K562 (cell line): ENCODE data around the gene RAP1A. TPM values are rescaled to one million over a fixed set of nuclear protein-coding genes. Genes with fewer than 3 reads are reported as not detected.

Source experiments
- ATAC-seq: fragments of 200-7000 bp; cut with Tn5 transposase; 3 replicates; pipeline ENCODE4 v1.9.1; 2020; ENCODE audit warnings: moderate library complexity
- BruUV-seq: library from RNA; stranded (reverse); fragments of 400-500 nt; replicated peaks from 2 replicates; lab custom pipeline; 2021; lab: Mats Ljungman, UMichigan
- CTCF ChIA-PET: fragments of 300-600 bp; formaldehyde crosslinking; extraction: SDS; loops from one replicate; lab custom pipeline; 2021; ENCODE audit warnings: low intra/inter-chr PET ratio; lab: Yijun Ruan, JAX
- POLR2A ChIA-PET: fragments of 300-600, 350-650 bp; sonication (Branson Sonifier 250); formaldehyde crosslinking; extraction: SDS; loops from one replicate; lab custom pipeline; 2021; ENCODE audit warnings: antibody characterized with exemption, inconsistent platforms; lab: Yijun Ruan, JAX
- DNase-seq, 4 experiments: peaks; one replicate each; pipeline versions ENCODE4 v3.0.0 to v3.0.0-alpha.2; 2011 to 2018; ENCODE audit warnings: low spot score in 3 of 4, mixed read lengths in 3 of 4; ENCODE audit errors: extremely low read depth in 1 of 4
- FAIRE-seq: peaks from 2 replicates; lab custom pipeline; 2011; peaks lifted over from hg19 to GRCh38; lab: Jason Lieb, UNC
- H2AFZ ChIP-seq: 2 replicates; pipeline ENCODE4 v1.6.0; 2011; ENCODE audit warnings: low read depth, low read length, control low read depth, inconsistent platforms
- H3K27ac ChIP-seq: fragments of 200-600 bp; 3 replicates; pipeline ENCODE4 v1.8.0; 2011; ENCODE audit warnings: low read depth, mild to moderate bottlenecking, control low read depth, inconsistent platforms, low read length, moderate library complexity, mixed read lengths; ENCODE audit errors: extremely low read depth
- H3K27me3 ChIP-seq, 2 experiments: fragments of 300-600 bp in 1 of 2; 2 replicates in 1 of 2; 3 replicates in 1 of 2; pipeline versions ENCODE4 v1.6.0 to v1.8.0; 2011; ENCODE audit warnings: inconsistent platforms in 2 of 2, low read length in 2 of 2, mild to moderate bottlenecking in 1 of 2, mixed read lengths in 1 of 2, moderate library complexity in 1 of 2; ENCODE audit not compliant: control insufficient read depth in 2 of 2, insufficient read depth in 2 of 2
- H3K36me3 ChIP-seq: fragments of 300-600 bp; 3 replicates; pipeline ENCODE4 v1.8.0; 2011; ENCODE audit warnings: mild to moderate bottlenecking, low read length, inconsistent platforms; ENCODE audit not compliant: control insufficient read depth, insufficient read depth
- H3K4me1 ChIP-seq, 2 experiments: fragments of 200-600 bp in 1 of 2; replicated peaks in 1 of 2; 2 replicates in 1 of 2; 3 replicates in 1 of 2; pipeline versions ENCODE4 v1.5.1 to v1.8.0; 2011; ENCODE audit warnings: inconsistent platforms in 2 of 2, low read length in 2 of 2, mild to moderate bottlenecking in 1 of 2, mixed read lengths in 1 of 2, moderate library complexity in 1 of 2; ENCODE audit not compliant: control insufficient read depth in 2 of 2, insufficient read depth in 2 of 2
- H3K4me2 ChIP-seq: 2 replicates; pipeline ENCODE4 v1.6.1; 2011; ENCODE audit warnings: low read length, control low read depth, inconsistent platforms, mixed read lengths; ENCODE audit not compliant: insufficient read depth
- H3K4me3 ChIP-seq: fragments of 200-600 bp; sonication (generic), shearing (Covaris generic); 2 replicates; pipeline ENCODE4 v1.5.1; 2016; ENCODE audit warnings: control low read depth, inconsistent platforms
- H3K79me2 ChIP-seq: fragments of 200-600 bp; 3 replicates; pipeline ENCODE4 v1.8.0; 2011; ENCODE audit warnings: low read length, inconsistent platforms; ENCODE audit not compliant: control insufficient read depth, insufficient read depth
- H3K9ac ChIP-seq, 2 experiments: 2 replicates each; pipeline versions ENCODE4 v1.6.0 to v1.6.1; 2011; ENCODE audit warnings: low read depth in 2 of 2, low read length in 2 of 2, control low read depth in 1 of 2, inconsistent platforms in 1 of 2, mild to moderate bottlenecking in 1 of 2, mixed read lengths in 1 of 2; ENCODE audit not compliant: insufficient read depth in 1 of 2
- H3K9me1 ChIP-seq: one replicate; pipeline ENCODE4 v1.6.0; 2011; ENCODE audit warnings: inconsistent platforms, mild to moderate bottlenecking, low read length, moderate library complexity; ENCODE audit not compliant: control insufficient read depth, insufficient read depth
- H3K9me3 ChIP-seq: replicated peaks from 2 replicates; pipeline ENCODE4 v1.5.1; 2011; ENCODE audit warnings: low read depth, low read length, inconsistent platforms; ENCODE audit not compliant: control insufficient read depth, insufficient read depth
- H4K20me1 ChIP-seq: replicated peaks from 2 replicates; pipeline ENCODE4 v1.6.1; 2011; ENCODE audit warnings: low read length, inconsistent platforms, mixed read lengths; ENCODE audit not compliant: control insufficient read depth, insufficient read depth
- ADNP ChIP-seq: fragments of 200-800 bp; sonication (Bioruptor generic); IDR thresholded peaks from 2 replicates; pipeline ENCODE4 v1.6.1; 2016; ENCODE audit warnings: missing genetic modification characterization, missing compliant biosample characterization
- BCOR ChIP-seq: fragments of 450-650 bp; IDR thresholded peaks from 2 replicates; pipeline ENCODE4 v1.6.1; 2016
- CBX1 ChIP-seq: sonication (generic); IDR thresholded peaks from 2 replicates; pipeline ENCODE4 v1.6.1; 2016; ENCODE audit warnings: antibody characterized with exemption, low read depth, mild to moderate bottlenecking
- CHD4 ChIP-seq: fragments of 200-600 bp; sonication (generic); IDR thresholded peaks from 3 replicates; pipeline ENCODE4 v1.6.1; 2012; ENCODE audit warnings: low read depth, mild to moderate bottlenecking, mixed read lengths, low read length, inconsistent platforms; ENCODE audit not compliant: insufficient read depth, insufficient replicate concordance, poor library complexity, severe bottlenecking
- HDAC2 ChIP-seq: fragments of 450-650 bp; IDR thresholded peaks from 2 replicates; pipeline ENCODE4 v1.6.1; 2016; ENCODE audit warnings: mild to moderate bottlenecking
- KDM1A ChIP-seq, 2 experiments: fragments of 450-650 bp; IDR thresholded peaks; 2 replicates each; pipeline ENCODE4 v1.6.1; 2016; ENCODE audit warnings: mild to moderate bottlenecking in 2 of 2
- NONO ChIP-seq, 2 experiments: fragments of 200-400 bp in 1 of 2; fragments of 450-650 bp in 1 of 2; formaldehyde crosslinking in 1 of 2; IDR thresholded peaks; 2 replicates each; pipeline ENCODE4 v1.6.1; 2017; ENCODE audit warnings: low read depth in 2 of 2, mild to moderate bottlenecking in 2 of 2, moderate library complexity in 2 of 2, low read length in 1 of 2
- RBFOX2 ChIP-seq: fragments of 200-400 bp; formaldehyde crosslinking; IDR thresholded peaks from 2 replicates; pipeline ENCODE4 v1.6.1; 2017; ENCODE audit warnings: low read depth, mild to moderate bottlenecking, low read length, moderate library complexity
- RBM25 ChIP-seq: fragments of 200-400 bp; formaldehyde crosslinking; IDR thresholded peaks from 2 replicates; pipeline ENCODE4 v1.6.1; 2018; ENCODE audit warnings: low read length, low read depth, moderate library complexity; ENCODE audit not compliant: severe bottlenecking
- RCOR1 ChIP-seq, 2 experiments: IDR thresholded peaks; 2 replicates each; pipeline ENCODE4 v1.6.1; 2012; ENCODE audit warnings: low read depth in 2 of 2, low read length in 2 of 2, borderline replicate concordance in 1 of 2, improper control_type of control experiment in 1 of 2
- SLC30A9 ChIP-seq: fragments of 250-450 bp; sonication (Bioruptor Pico); IDR thresholded peaks from 2 replicates; pipeline ENCODE4 v1.8.0; 2022; ENCODE audit warnings: mild to moderate bottlenecking, moderate library complexity
- SMARCA5 ChIP-seq: fragments of 450-650 bp; IDR thresholded peaks from 2 replicates; pipeline ENCODE4 v1.6.1; 2016
- THAP7 ChIP-seq: fragments of 250-450 bp; sonication (Bioruptor Pico); IDR thresholded peaks from 2 replicates; pipeline ENCODE4 v1.5.0; 2021
- ZMIZ1 ChIP-seq, 2 experiments: fragments of 150-350 bp in 1 of 2; IDR thresholded peaks; 2 replicates each; pipeline ENCODE4 v1.6.1; 2012 to 2016; ENCODE audit warnings: low read depth in 2 of 2, low read length in 2 of 2, mild to moderate bottlenecking in 1 of 2, moderate library complexity in 1 of 2
- ZNF354B ChIP-seq: fragments of 250-450 bp; sonication (Bioruptor Pico); IDR thresholded peaks from 2 replicates; pipeline ENCODE4 v1.4.0; 2020
- WGBS: fragments of 100-300 bp; shearing (Covaris generic); methylation state at CpG from one replicate; pipeline ENCODE4 v1.1.6; 2016; ENCODE audit warnings: low coverage, mixed read lengths; ENCODE audit not compliant: insufficient coverage; ENCODE audit errors: missing lambda C conversion rate; 5-methylcytosine and 5-hydroxymethylcytosine counted together
- in situ Hi-C: fragments of 300-500 bp; cut with MboI; formaldehyde crosslinking; loops from 4 replicates; pipeline ENCODE4 v1.15.0; 2018; ENCODE audit warnings: inconsistent platforms, mixed read lengths
- intact Hi-C: fragments of 100-400 bp; cut with micrococcal nuclease; formaldehyde crosslinking; loops from 2 replicates; pipeline ENCODE4 v1.14.2; 2022
- polyA plus RNA-seq, 8 experiments: library from polyadenylated mRNA; depleted of rRNA in 4 of 8; stranded (reverse) in 5 of 8; unstranded in 3 of 8; fragments of >200 nt; fragmentation: Nextera tagmentation in 2 of 8; fragmentation: Illumina TruSeq in 1 of 8; extraction: Ambion mirVana in 2 of 8; extraction: Trizol in 1 of 8; gene quantifications; 2 replicates each; pipeline versions ENCODE4 v1.2.1 to v1.2.3, GENCODE V29; 2011 to 2014; ENCODE audit warnings: inconsistent platforms in 1 of 8, missing spikeins in 1 of 8
- total RNA-seq, 7 experiments: library from RNA; depleted of rRNA in 6 of 7; stranded (reverse); fragments of >200 nt in 6 of 7; fragmentation: Illumina TruSeq in 2 of 7; extraction: Trizol in 2 of 7; gene quantifications; 2 replicates each; pipeline versions ENCODE4 v1.2.1 to v1.2.3, GENCODE V29; 2011 to 2021; ENCODE audit warnings: low replicate concordance in 1 of 7

The RAP1A gene
- total and polyA plus RNA-seq, 9 of the 15 experiments (the other 6 are each of a cell fraction or from before 2014, with no cell fraction given) = 13.4 to 86.2 (median 32.5) TPM

DNA sequence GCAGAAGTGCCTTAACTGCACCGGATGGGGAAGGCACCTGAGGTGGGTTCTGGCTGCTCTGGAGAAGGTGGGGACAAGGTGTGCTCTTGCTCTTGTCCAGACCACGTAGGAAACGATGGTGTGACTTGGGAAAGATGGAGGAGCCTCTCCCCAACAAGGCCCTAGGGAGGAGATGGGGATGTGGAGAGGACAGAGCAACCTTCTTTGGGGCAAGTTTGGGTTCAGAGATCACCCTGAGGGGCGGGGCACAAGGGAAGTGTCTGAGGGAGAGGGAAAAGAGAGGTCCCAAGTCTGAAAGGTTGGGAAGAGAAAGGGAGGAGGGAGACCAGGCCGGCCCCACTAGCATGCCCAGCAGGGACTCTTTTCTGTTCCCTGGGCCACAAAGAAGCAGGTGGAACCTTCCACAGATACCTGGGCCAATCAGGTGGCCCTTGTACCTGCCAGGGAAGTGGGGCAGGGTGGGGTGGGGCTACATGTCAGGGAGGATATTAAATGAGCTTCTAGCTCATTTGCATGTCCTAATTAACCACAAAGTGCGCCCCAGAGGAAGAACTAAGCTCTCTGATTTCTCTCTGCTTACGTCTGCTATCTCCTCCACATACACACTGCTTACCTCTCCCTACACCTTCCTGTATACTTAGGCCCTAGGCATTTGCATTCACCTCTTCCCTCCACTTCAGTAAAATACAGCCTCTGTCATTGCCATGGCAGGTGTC, 103.7 kb downstream of the RAP1A start (continued):
- TF ChIP-seq ZMIZ1 (IDR thresholded peaks at IDR 0.05; ENCODE audit: low read depth in 2 of 2, low read length in 2 of 2) = no peak

DNA sequence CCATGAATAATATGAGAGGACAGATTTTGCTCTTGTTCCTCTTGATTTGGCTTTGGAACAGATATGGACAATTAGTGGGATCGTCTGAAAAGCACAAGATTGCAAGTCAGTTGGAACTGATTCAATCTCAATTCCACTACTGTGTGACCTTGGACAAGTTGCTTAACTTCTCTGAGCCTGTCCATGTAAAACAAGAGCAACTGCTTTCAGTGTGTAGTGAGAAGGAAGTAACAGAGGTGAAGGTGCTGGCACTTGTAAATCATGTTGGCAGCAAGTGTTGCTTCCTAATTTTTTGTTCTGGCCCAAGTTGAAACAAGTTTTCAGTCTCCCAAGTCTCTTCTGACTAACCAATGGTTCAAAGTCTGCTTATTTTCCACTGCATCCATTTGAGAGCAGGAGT, 104.3 kb downstream of the RAP1A start:
- intact Hi-C loops (no loop called here), in situ Hi-C loops (no loop called here)
- ChIA-PET POLR2A (interaction anchor here (0.6 kb wide), 1 partner anchor 10 kb away, joined by 3 read pairs; no protein-coding TSS in a partner anchor), CTCF (no interaction called here)
- BruUV-seq = no TSS peak
- no peak overlapping the region for H3K4me2 ChIP-seq
- H3K79me2 ChIP-seq = no peaks in the 10 kb centered on the region
- DNase-seq = no peak
- peaks cover 0 to 23% of the 10 kb centered on the region in 2 experiments; a peak in 4 of 5 replicates for H3K27me3 ChIP-seq
- H3K4me3 ChIP-seq = no peak overlapping the region
- no peaks in the 10 kb centered on the region for H3K9me3 ChIP-seq
- H2AFZ ChIP-seq = no peak overlapping the region
- peaks cover 3 to 5% of the 10 kb centered on the region in 2 experiments; a peak in 2 of 5 replicates for H3K4me1 ChIP-seq
- ATAC-seq = no peak
- H3K36me3 ChIP-seq = no peaks in the 10 kb centered on the region
- no peaks in the 10 kb centered on the region; the same call in 1 of the 2 replicates for H4K20me1 ChIP-seq
- no peak overlapping the region for H3K27ac ChIP-seq
- peaks cover 3% of the 10 kb centered on the region for H3K9me1 ChIP-seq
- FAIRE-seq = no peak
- WGBS = 0% methylated on average over 1 of the region's 1 CpG
- no peak overlapping the region for H3K9ac ChIP-seq
- TF ChIP-seq NONO (IDR thresholded peaks at IDR 0.05; ENCODE audit: low read depth in 2 of 2, low read length in 1 of 2) = no peak
- no peak for TF ChIP-seq SLC30A9
- peak; percentile 77 to 83; a peak in 3 of 4 replicates for TF ChIP-seq KDM1A (IDR thresholded peaks at IDR 0.05)
- TF ChIP-seq RBM25 = peak; percentile 99
- TF ChIP-seq HDAC2 = peak; percentile 57; the same call in 1 of the 2 replicates
- TF ChIP-seq RBFOX2 = no peak
- 0 out of 2 replicates have a peak, but pooled peaks have one; percentile 31 for TF ChIP-seq CBX1
- peak; percentile 96 for TF ChIP-seq BCOR
- no peak for TF ChIP-seq ZNF354B (CRISPR knock-in tag)
- peak; percentile 42 for TF ChIP-seq CHD4
- TF ChIP-seq THAP7 (CRISPR knock-in tag) = no peak
- TF ChIP-seq RCOR1 (IDR thresholded peaks at IDR 0.05; ENCODE audit: borderline replicate concordance in 1 of 2, low read depth in 2 of 2, low read length in 2 of 2) = peak in 1 of 2 experiments; percentile 65; a peak in 2 of 4 replicates
- TF ChIP-seq SMARCA5 = peak; percentile 89
- TF ChIP-seq ADNP (tag) = peak; percentile 47; the same call in 1 of the 2 replicates
